H7 (cell line): Measurements from ENCODE around the gene ZNF668. TPM values are rescaled to one million over a fixed set of nuclear protein-coding genes. Genes with fewer than 3 reads are reported as not detected.
A peak's percentile ranks its signal among the peaks of the same experiment; 100 is the strongest.
"Not testable (repeated sequence)": the region's sequence is repeated elsewhere in the genome, so short reads cannot be mapped to it uniquely, and the experiment has no call there.

Experiments used
- DNase-seq: peaks from one replicate; pipeline ENCODE4 v3.0.0; 2012
- H3K27me3 ChIP-seq: 2 replicates; pipeline ENCODE4 v1.6.0; 2011; ENCODE audit warnings: mild to moderate bottlenecking, low read length; ENCODE audit not compliant: control insufficient read depth, insufficient read depth
- H3K36me3 ChIP-seq: replicated peaks from 2 replicates; pipeline ENCODE4 v1.5.1; 2011; ENCODE audit warnings: low read length; ENCODE audit not compliant: control insufficient read depth, insufficient read depth
- H3K4me3 ChIP-seq: 2 replicates; pipeline ENCODE4 v1.5.1; 2011; ENCODE audit warnings: low read depth, mild to moderate bottlenecking, control low read depth, low read length, moderate library complexity; ENCODE audit not compliant: insufficient read depth
- total RNA-seq: library from RNA; depleted of rRNA; stranded (reverse); fragments of >200 nt; shearing (Covaris generic); gene quantifications from 2 replicates; pipeline ENCODE4 v1.2.3, GENCODE V29; 2014; rRNA removed

Gene ZNF668
- total RNA-seq, 1 experiment from 2014 or later, result 19.9 TPM

DNA sequence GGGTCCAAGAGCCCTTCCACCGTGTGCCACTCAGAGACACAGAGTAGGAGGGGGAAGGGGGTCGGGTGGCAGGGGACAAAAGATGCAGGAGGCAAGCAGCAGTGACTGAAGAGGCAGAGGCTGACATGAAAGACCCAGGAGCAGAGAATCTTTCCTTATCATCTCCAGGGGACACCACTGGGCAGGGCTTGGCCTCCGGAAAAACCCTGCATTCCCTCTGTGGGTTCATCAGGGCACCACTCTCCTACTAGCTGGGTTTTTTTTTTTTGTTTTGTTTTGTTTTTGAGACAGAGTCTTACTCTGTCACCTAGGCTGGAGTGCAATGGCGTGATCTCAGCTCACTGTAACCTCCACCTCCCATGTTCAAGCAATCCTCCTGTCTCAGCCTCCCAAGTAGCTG lies 42.8 kb downstream of the ZNF668 start:
- no peak for DNase-seq
- no peaks in the 10 kb centered on the region; the same call in 1 of the 2 replicates for H3K36me3 ChIP-seq
- no peaks in the 10 kb centered on the region for H3K27me3 ChIP-seq
- H3K4me3 ChIP-seq, result no peak overlapping the region

DNA sequence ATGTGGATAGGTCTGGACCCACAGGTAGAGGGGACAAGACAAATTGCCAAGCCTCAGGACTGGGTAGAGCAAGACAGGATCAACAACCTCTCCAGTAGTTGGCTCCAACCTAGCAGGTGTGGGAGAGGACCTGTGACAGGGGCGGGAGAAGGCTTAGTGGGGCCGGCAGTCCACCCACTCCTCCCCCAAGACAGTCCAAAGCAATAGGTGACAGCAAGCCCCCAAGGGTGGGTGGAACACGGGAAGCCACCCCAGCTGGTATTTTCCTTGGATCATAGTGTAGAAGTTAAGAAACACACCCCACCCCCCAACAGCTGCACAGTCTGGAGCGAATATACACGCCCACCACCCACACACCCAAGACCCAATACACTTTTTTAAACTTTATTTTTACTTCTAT lies 44.8 kb downstream of the ZNF668 start:
- Histone ChIP-seq H3K4me3 (no peak overlapping the region), H3K36me3 (no peaks in the 10 kb centered on the region), H3K27me3 (no peaks in the 10 kb centered on the region)
- no peak for DNase-seq

GRCh38 chr16:31025339-31025738 lies 48.7 kb downstream of the ZNF668 start:
- DNase-seq, result no peak
- no peaks in the 10 kb centered on the region for H3K36me3 ChIP-seq
- no peak overlapping the region for H3K4me3 ChIP-seq
- H3K27me3 ChIP-seq, result no peaks in the 10 kb centered on the region

GRCh38 chr16:31023627-31024226 lies 50.3 kb downstream of the ZNF668 start:
- Histone ChIP-seq H3K4me3 (no peak overlapping the region), H3K36me3 (no peaks in the 10 kb centered on the region), H3K27me3 (no peaks in the 10 kb centered on the region)
- DNase-seq, result no peak

DNA sequence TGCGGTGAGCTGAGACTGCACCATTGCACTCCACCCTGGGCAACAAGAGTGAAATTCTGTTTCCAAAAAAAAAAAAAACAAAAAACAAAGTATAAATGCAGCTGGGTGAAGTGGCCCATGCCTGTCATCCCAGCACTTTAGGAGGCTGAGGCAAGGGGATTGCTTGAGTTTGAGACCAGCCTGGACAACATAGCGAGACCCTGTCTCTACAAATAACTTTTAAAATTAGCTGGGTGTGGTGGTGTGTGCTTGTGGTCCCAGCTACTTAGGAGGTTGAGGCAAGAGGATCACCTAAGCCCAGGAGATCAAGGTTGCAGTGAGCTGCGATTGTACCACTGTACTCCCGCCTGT lies 50.8 kb downstream of the ZNF668 start:
- no peaks in the 10 kb centered on the region for H3K36me3 ChIP-seq
- no peak for DNase-seq
- H3K4me3 ChIP-seq, result no peak overlapping the region
- no peaks in the 10 kb centered on the region for H3K27me3 ChIP-seq

- no peak for DNase-seq
- Histone ChIP-seq H3K4me3 (no peak overlapping the region), H3K36me3 (no peaks in the 10 kb centered on the region), H3K27me3 (no peaks in the 10 kb centered on the region)
These were observed 51.3 kb downstream of the ZNF668 start for GRCh38 chr16:31022544-31023251.

DNA sequence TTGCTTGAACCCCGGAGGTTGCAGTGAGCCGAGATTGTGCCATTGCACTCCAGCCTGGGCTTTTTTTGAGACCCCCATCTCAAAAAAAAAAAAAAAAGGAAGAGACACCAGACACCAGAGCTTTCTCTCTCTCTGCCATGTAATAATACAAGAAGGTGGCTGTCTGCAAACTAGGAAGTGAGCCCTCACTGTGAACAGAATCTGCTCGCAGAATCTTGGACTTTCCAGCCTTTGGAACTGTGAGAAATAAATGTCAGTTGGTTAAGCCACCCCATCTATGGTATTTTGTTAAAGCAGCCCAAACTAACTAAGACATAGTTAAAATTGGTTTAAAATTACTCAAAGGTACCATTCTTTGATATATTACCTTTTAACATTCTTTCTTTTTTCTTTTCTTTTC lies 53.5 kb downstream of the ZNF668 start:
- Histone ChIP-seq H3K36me3 (no peaks in the 10 kb centered on the region), H3K27me3 (no peaks in the 10 kb centered on the region), H3K4me3 (no peak overlapping the region)
- DNase-seq, result no peak

GRCh38 chr16:31017756-31018155 lies 56.3 kb downstream of the ZNF668 start:
- H3K36me3 ChIP-seq, DNase-seq, H3K4me3 ChIP-seq: not testable (repeated sequence)

DNA sequence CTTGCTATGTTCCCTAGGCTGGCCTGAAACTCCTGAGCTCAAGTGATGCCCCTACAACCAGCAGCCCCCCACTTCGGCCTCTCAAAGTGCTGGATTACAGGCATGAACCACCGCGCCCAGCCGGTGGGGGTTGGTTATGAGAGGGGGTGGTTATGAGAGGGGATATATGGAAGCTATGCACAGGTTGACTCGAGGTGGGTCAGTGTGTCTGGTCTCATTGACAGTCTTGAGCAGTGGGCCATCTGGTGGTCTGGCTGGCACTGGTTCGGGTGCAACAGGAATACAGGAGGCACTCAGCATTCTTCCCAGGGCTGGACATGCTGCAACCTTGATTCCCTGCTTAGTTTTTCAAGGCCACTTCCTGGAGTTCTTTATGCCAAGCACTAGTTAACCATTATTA lies 58.0 kb downstream of the ZNF668 start:
- H3K27me3 ChIP-seq, result peaks cover 7% of the 10 kb centered on the region
- H3K4me3 ChIP-seq, result no peak overlapping the region
- H3K36me3 ChIP-seq, result no peaks in the 10 kb centered on the region
- DNase-seq, result peak; percentile 61

More at GRCh38 chr16:31017756-31018155, 56.3 kb downstream of the ZNF668 start:
- H3K27me3 ChIP-seq, result not testable (repeated sequence)

DNA sequence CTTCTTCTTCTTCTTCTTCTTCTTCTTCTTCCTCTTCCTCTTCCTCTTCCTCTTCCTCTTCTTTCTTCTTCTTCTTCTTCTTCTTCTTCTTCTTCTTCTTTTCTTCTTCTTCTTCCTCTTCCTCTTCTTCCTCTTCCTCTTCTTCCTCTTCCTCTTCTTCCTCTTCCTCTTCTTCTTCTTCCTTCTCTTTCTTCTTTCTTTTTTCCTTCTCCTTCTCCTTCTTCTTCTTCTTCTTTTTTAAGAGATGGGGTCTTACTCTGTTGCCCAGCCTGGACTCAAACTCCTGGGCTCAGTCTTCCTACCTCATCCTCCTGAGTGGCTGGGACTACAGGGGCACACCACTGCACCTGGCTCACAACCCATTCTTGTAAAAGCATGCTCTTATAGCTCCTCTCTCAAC lies 60.7 kb downstream of the ZNF668 start:
- not testable (repeated sequence) for H3K4me3 ChIP-seq, DNase-seq, H3K36me3 ChIP-seq, H3K27me3 ChIP-seq

- not testable (repeated sequence) for H3K27me3 ChIP-seq, H3K36me3 ChIP-seq, DNase-seq, H3K4me3 ChIP-seq
These were observed 62.2 kb downstream of the ZNF668 start for GRCh38 chr16:31011815-31012214.

Other genes starting within 250 kb of the ZNF668 start
- 16.4 and 35.5 TPM in 2 replicates for gene BCL7C, start 180.2 kb downstream of the ZNF668 start, total RNA-seq
- gene CTF1, start 177.6 kb downstream of the ZNF668 start, total RNA-seq, result 2.0 TPM in 2 replicates
- 78.3 and 89.8 TPM in 2 replicates for gene FBXL19, start 150.7 kb downstream of the ZNF668 start, total RNA-seq
- 15.3 and 18.4 TPM in 2 replicates for gene ORAI3, start 125.2 kb downstream of the ZNF668 start, total RNA-seq
- gene SETD1A, start 116.5 kb downstream of the ZNF668 start, total RNA-seq, result 4.1 and 5.0 TPM in 2 replicates
- 4.4 and 8.2 TPM in 2 replicates for gene HSD3B7, start 89.0 kb downstream of the ZNF668 start, total RNA-seq
- gene STX1B, start 63.6 kb downstream of the ZNF668 start, total RNA-seq, result 1.3 and 4.1 TPM in 2 replicates
- 13.6 and 14.2 TPM in 2 replicates for gene STX4, start 40.7 kb downstream of the ZNF668 start, total RNA-seq
- gene ZNF646, start 182 bp upstream of the ZNF668 start, total RNA-seq, result 28.8 and 30.0 TPM in 2 replicates
- gene PRSS53, start 14.7 kb upstream of the ZNF668 start, total RNA-seq, result 1.3 and 4.5 TPM in 2 replicates
- 127 and 135 TPM in 2 replicates for gene VKORC1, start 20.6 kb upstream of the ZNF668 start, total RNA-seq
- gene BCKDK, start 34.1 kb upstream of the ZNF668 start, total RNA-seq, result 52.7 and 64.0 TPM in 2 replicates
- 61.7 and 77.2 TPM in 2 replicates for gene KAT8, start 43.4 kb upstream of the ZNF668 start, total RNA-seq
- gene PRSS8, start 61.5 kb upstream of the ZNF668 start, total RNA-seq, result 57.1 and 65.4 TPM in 2 replicates
- gene PRSS36, start 75.8 kb upstream of the ZNF668 start, total RNA-seq, result 0.59 and 1.1 TPM in 2 replicates
- 35.3 and 39.8 TPM in 2 replicates for gene FUS, start 105.9 kb upstream of the ZNF668 start, total RNA-seq
- 32.2 and 35.2 TPM in 2 replicates for gene PYCARD, start 128.5 kb upstream of the ZNF668 start, total RNA-seq
- 0.03 and 0.44 TPM in 2 replicates for gene TRIM72, start 139.9 kb upstream of the ZNF668 start, total RNA-seq
- gene PYDC1, start 142.9 kb upstream of the ZNF668 start, total RNA-seq, result not detected in 2 replicates
- 0.04 TPM in 1 of 2 replicates, not detected in the other for gene ITGAM, start 185.7 kb upstream of the ZNF668 start, total RNA-seq